Vagina (tissue), 2 donors: ENCODE data around the gene GLUD2. TPM values are rescaled to one million over a fixed set of nuclear protein-coding genes. Genes with fewer than 3 reads are reported as not detected.

Source experiments
- DNase-seq, 2 donors: peaks; one replicate each; pipeline ENCODE4 v3.0.0-alpha.2; 2017; ENCODE audit errors: extremely low spot score in 2 of 2
- H3K27ac ChIP-seq: fragments of 200-600 bp; sonication (generic); one replicate; pipeline ENCODE4 v1.5.1; 2019
- H3K27me3 ChIP-seq: fragments of 200-600 bp; sonication (generic); one replicate; pipeline ENCODE4 v1.5.1; 2019
- H3K36me3 ChIP-seq, 2 donors: fragments of 200-600 bp; sonication (generic); one replicate each; pipeline ENCODE4 v1.5.1; 2017 to 2019
- H3K4me1 ChIP-seq: fragments of 200-600 bp; sonication (generic); one replicate; pipeline ENCODE4 v1.5.1; 2019
- H3K4me3 ChIP-seq, 2 donors: fragments of 200-600 bp; sonication (generic); 1 replicate in 1 of 2; 2 replicates in 1 of 2; pipeline ENCODE4 v1.5.1; 2016 to 2019
- H3K9me3 ChIP-seq: fragments of 200-600 bp; sonication (generic); one replicate; pipeline ENCODE4 v1.5.1; 2019
- CTCF ChIP-seq, 3 experiments: fragments of 450-650 bp in 2 of 3; fragments of 200-600 bp in 1 of 3; sonication (generic) in 1 of 3; IDR thresholded peaks; one replicate each; pipeline ENCODE4 v1.5.1; 2017 to 2019; ENCODE audit warnings: antibody characterized with exemption in 3 of 3, mild to moderate bottlenecking in 2 of 3, moderate library complexity in 2 of 3
- POLR2A ChIP-seq, 2 donors: fragments of 450-650 bp; IDR thresholded peaks; one replicate each; pipeline ENCODE4 v1.6.1; 2017; ENCODE audit warnings: antibody characterized with exemption in 2 of 2, mild to moderate bottlenecking in 2 of 2, moderate library complexity in 2 of 2
- POLR2AphosphoS5 ChIP-seq, 2 donors: sonication (generic); formaldehyde crosslinking; IDR thresholded peaks; one replicate each; pipeline ENCODE4 v1.9.0; 2017; ENCODE audit warnings: antibody characterized with exemption in 2 of 2, mild to moderate bottlenecking in 2 of 2, low read depth in 1 of 2; ENCODE audit not compliant: insufficient read depth in 1 of 2
- intact Hi-C: fragments of 100-400 bp; cut with DNase I; formaldehyde crosslinking; loops from one replicate; pipeline ENCODE4 v1.15.1; 2023
- total RNA-seq: library from RNA; depleted of rRNA; stranded (reverse); fragments of >200 nt; gene quantifications from one replicate; pipeline ENCODE4 v1.2.3, GENCODE V29; 2016

GLUD2 gene
- total RNA-seq, 1 donor from 2014 or later, result 0.98 TPM

- TF ChIP-seq CTCF (IDR thresholded peaks at IDR 0.05) (no peak), POLR2AphosphoS5 (IDR thresholded peaks at IDR 0.05; ENCODE audit: insufficient read depth in 1 of 2, low read depth in 1 of 2) (no peak), POLR2A (IDR thresholded peaks at IDR 0.05) (no peak)
Measured at GRCh38 chrX:121010218-121010617, 37.2 kb upstream of the GLUD2 start.

GRCh38 chrX:121011254-121011653 lies 36.2 kb upstream of the GLUD2 start:
- Histone ChIP-seq H3K27ac (no peak overlapping the region), H3K36me3 (no peaks in the 10 kb centered on the region), H3K9me3 (no peaks in the 10 kb centered on the region), H3K4me3 (no peak overlapping the region), H3K4me1 (no peaks in the 10 kb centered on the region), H3K27me3 (no peaks in the 10 kb centered on the region)
- no peak for TF ChIP-seq CTCF (IDR thresholded peaks at IDR 0.05)
- no peak for TF ChIP-seq POLR2AphosphoS5 (IDR thresholded peaks at IDR 0.05; ENCODE audit: insufficient read depth in 1 of 2, low read depth in 1 of 2)
- no peak for TF ChIP-seq POLR2A (IDR thresholded peaks at IDR 0.05)
- DNase-seq, result no peak
- intact Hi-C loops, result no loop called here

More at GRCh38 chrX:121010218-121010617, 37.2 kb upstream of the GLUD2 start:
- no peak overlapping the region for H3K27ac ChIP-seq
- no peaks in the 10 kb centered on the region for H3K27me3 ChIP-seq
- H3K36me3 ChIP-seq, result no peaks in the 10 kb centered on the region
- no peaks in the 10 kb centered on the region for H3K9me3 ChIP-seq
- DNase-seq, result no peak
- H3K4me3 ChIP-seq, result no peak overlapping the region
- no peaks in the 10 kb centered on the region for H3K4me1 ChIP-seq
- intact Hi-C loops, result no loop called here

GRCh38 chrX:121013897-121014455 lies 33.4 kb upstream of the GLUD2 start:
- Histone ChIP-seq H3K27me3 (no peaks in the 10 kb centered on the region), H3K36me3 (no peaks in the 10 kb centered on the region), H3K4me3 (no peak overlapping the region), H3K4me1 (no peaks in the 10 kb centered on the region), H3K9me3 (no peaks in the 10 kb centered on the region), H3K27ac (no peak overlapping the region)
- no peak for DNase-seq
- TF ChIP-seq POLR2A (IDR thresholded peaks at IDR 0.05) (no peak), CTCF (IDR thresholded peaks at IDR 0.05) (no peak), POLR2AphosphoS5 (IDR thresholded peaks at IDR 0.05; ENCODE audit: insufficient read depth in 1 of 2, low read depth in 1 of 2) (no peak)
- intact Hi-C loops, result no loop called here

- TF ChIP-seq POLR2AphosphoS5 (IDR thresholded peaks at IDR 0.05; ENCODE audit: insufficient read depth in 1 of 2, low read depth in 1 of 2) (no peak), CTCF (IDR thresholded peaks at IDR 0.05) (no peak), POLR2A (IDR thresholded peaks at IDR 0.05) (no peak)
- no peak for DNase-seq
- Histone ChIP-seq H3K36me3 (no peaks in the 10 kb centered on the region), H3K9me3 (no peaks in the 10 kb centered on the region), H3K27me3 (no peaks in the 10 kb centered on the region), H3K4me3 (no peak overlapping the region), H3K27ac (no peak overlapping the region), H3K4me1 (no peaks in the 10 kb centered on the region)
- intact Hi-C loops, result no loop called here
Measured at GRCh38 chrX:121014826-121015225, 32.6 kb upstream of the GLUD2 start.

- H3K4me3 ChIP-seq, result no peak overlapping the region
- no peak for DNase-seq
- H3K27ac ChIP-seq, result no peak overlapping the region
- H3K9me3 ChIP-seq, result no peaks in the 10 kb centered on the region
- H3K4me1 ChIP-seq, result no peaks in the 10 kb centered on the region
- TF ChIP-seq CTCF (IDR thresholded peaks at IDR 0.05) (no peak), POLR2A (IDR thresholded peaks at IDR 0.05) (no peak), POLR2AphosphoS5 (IDR thresholded peaks at IDR 0.05; ENCODE audit: insufficient read depth in 1 of 2, low read depth in 1 of 2) (no peak)
- no peaks in the 10 kb centered on the region for H3K27me3 ChIP-seq
- intact Hi-C loops, result no loop called here
- no peaks in the 10 kb centered on the region for H3K36me3 ChIP-seq
Measured at GRCh38 chrX:121028419-121028818, 19.0 kb upstream of the GLUD2 start.
